DMS53 (cell line): Measurements from ENCODE around the gene ZACN.

ENCODE experiments used
- DNase-seq: peaks from one replicate; lab custom pipeline; 2025; lab: John Stamatoyannopoulos, UW

Gene ZACN

DNA sequence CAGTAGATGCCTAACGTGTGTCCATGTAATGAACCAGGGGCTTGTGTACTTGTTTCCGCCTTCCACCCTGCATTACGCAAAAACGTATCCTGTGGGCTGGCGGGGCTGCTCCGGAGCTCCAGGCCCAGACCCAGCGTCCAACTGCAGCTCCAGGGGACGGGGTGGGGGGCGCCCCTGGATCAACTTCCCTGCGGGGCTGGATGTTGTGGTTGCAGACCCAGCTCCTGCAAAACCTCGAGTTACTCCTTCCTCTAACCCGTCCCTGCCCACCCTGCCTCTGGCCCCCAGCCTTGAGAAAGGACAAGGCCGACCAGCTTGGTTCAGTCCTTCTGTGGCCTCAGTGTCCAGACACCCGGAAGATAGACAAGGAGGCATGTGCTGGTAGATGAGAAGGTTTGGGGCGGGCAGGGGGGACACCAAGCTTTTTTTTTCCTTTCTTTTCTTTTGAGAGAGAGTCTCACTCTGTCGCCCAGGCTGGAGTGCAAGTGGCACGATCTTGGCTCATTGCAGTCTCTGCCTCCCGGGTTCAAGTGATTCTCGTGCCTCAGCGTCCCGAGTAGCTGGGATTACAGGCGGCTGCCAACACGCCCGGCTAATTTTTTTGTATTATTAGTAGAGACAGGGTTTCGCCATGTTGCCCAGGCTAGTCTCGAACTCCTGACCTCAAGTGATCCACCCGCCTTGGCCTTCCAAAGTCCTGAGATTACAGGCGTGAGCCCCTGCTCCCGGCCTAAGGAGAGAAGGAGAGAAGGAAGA, 25.3 kb downstream of the ZACN start:
- DNase-seq = peak; percentile 45

- DNase-seq = no peak
Measured at GRCh38 chr17:76104896-76105231, 25.9 kb downstream of the ZACN start.

GRCh38 chr17:76106703-76107102, 27.7 kb downstream of the ZACN start:
- no peak for DNase-seq

GRCh38 chr17:76107509-76107908, 28.5 kb downstream of the ZACN start:
- DNase-seq = peak; percentile 58

- DNase-seq = no peak
Measured at GRCh38 chr17:76111956-76112355, 33.0 kb downstream of the ZACN start.

- no peak for DNase-seq
Measured at GRCh38 chr17:76115138-76115754, 36.3 kb downstream of the ZACN start.

DNA sequence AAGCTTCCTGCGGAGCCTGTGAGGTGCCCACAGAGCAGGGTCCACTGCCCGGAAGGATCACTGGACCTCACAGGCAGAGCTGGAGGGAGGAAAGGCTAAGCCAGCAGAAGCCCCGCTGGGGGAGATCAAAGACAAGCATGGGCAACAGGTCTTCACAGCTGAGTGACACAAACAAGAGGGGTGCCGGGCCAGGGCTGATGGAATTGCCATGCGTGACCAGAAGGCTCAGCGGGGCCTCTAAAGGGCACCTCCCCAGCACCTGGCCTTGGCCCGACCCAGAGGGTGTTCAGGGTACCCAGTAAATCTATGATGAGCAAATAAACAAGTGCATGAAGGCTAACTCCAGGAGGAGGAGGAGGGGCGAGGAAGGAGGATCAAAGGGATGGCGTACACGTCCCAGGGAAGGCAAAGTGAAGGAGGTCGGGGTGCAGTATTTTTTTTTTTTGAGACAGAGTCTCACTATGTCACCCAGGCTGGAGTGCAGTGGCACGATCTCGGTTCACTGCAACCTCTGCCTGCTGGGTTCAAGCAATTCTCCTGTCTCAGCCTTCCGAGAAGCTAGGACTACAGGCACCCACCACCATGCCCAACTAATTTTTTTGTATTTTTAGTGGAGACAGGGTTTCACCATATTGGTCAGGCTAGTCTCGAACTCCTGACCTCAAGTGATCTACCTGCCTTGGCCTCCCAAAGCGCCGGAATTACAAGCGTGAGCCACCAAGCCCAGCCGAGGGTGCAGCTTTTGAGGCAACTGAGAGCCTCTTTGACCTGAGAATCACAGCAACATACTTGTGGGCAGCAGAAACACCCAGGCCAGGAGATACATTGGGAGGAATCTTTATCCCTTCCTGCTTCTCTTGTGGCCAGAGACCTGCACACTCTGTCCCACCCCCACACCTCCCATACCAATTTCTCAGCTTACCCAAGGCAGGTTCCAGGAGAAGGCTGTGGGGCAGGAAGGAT, 40.7 kb downstream of the ZACN start:
- DNase-seq = no peak

- DNase-seq = no peak
Measured at GRCh38 chr17:76120658-76121008, 41.7 kb downstream of the ZACN start.

DNA sequence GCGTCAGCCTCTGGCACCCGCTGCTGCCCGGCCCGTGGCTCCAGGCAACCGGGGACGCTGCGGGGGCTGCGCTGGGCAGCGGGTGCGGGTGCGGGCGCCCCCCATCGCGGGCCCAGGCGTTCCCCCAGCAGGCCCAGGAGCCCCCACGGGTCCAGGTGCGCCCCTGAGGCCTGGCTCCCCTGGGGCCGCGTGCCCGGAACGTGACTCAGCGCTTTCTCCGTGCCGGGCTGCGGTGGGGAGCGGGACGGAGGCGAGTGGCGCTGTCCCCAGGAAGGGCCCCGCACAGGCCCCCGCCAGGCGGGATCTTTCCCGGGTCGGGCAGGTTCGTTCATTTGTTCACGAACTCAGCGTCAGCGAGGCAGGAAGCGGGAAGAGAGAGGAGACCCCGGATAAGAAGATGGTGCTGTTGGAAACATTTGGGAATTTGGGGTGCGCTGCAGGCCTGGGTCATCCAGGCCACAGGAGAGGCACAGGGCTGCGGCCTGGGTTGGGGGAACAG, 43.0 kb downstream of the ZACN start:
- DNase-seq = no peak

DNA sequence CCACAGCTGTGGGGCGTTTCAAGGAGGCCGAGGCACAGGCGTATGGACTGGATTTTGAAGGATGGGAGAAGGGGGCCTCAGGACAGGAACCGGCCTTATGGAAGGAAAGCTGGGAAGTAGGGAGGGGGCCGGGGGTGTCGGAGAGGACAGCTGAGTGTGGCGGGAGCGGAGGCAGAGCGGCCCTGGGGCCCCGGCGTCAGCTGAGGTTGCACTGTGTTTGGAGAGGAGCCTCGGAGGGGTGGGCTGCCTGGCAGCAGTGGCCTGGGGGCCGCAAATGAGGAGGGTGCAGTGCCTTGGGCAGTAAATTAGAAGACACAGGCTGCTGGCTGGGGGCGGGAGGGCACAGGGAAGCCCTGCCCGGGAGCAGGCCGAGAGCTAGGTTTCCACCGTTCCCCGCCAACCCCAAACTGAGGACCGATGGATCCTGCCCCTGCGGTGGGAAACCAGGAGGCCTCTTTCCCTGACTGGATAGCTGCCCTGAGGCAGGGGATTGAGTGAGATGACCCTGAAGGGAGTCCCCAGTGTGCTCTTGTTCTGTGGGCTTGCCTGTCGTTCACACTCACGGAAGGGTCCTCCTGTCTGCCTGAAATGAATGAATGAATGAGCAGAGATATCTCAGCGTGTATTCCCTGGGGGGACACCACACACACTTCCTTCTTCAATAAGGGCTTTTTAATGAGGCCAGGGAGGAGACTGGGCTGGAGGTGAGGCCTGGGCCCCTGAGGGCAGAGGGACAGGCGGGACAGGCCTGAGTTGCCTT, 43.6 kb downstream of the ZACN start:
- DNase-seq = peak; percentile 20

GRCh38 chr17:76123191-76123499, 44.2 kb downstream of the ZACN start:
- DNase-seq = no peak

GRCh38 chr17:76123749-76124581, 45.0 kb downstream of the ZACN start:
- DNase-seq = peak; percentile 71

- DNase-seq = no peak
Measured at GRCh38 chr17:76124582-76125390, 45.8 kb downstream of the ZACN start.

DNA sequence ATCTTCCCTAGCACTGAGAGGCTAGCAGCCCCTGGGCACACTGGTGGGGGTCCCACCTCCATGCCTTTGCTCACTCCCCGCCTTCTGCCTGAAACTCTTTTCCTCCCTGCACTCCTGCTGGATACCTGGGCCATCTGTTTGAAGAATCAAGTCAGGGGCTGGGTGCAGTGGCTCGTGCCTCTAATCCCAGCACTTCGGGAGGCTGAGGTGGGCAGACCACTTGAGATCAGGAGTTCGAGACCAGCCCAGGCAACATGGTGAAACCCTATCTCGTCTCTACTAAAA, 46.4 kb downstream of the ZACN start:
- DNase-seq = no peak

DNA sequence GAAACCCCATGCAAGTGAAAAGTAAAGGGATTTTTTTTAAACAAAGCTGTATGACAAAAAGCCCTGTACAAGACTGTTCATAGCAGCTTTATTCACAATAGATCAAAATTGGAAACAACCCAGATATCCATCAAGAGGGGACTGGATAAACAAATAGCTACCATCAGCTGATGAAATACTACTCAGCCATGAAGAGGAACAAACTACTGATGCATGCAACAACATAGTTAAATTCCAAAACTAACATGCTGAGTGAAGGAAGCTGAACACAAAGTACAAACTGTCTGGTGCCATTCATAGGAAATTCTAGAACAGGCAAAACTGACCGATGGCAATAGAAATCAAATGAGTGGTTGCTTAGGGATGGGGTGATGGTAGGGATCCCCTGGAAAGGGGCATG, 46.9 kb downstream of the ZACN start:
- no peak for DNase-seq

GRCh38 chr17:76130473-76130872, 51.5 kb downstream of the ZACN start:
- DNase-seq = no peak

DNA sequence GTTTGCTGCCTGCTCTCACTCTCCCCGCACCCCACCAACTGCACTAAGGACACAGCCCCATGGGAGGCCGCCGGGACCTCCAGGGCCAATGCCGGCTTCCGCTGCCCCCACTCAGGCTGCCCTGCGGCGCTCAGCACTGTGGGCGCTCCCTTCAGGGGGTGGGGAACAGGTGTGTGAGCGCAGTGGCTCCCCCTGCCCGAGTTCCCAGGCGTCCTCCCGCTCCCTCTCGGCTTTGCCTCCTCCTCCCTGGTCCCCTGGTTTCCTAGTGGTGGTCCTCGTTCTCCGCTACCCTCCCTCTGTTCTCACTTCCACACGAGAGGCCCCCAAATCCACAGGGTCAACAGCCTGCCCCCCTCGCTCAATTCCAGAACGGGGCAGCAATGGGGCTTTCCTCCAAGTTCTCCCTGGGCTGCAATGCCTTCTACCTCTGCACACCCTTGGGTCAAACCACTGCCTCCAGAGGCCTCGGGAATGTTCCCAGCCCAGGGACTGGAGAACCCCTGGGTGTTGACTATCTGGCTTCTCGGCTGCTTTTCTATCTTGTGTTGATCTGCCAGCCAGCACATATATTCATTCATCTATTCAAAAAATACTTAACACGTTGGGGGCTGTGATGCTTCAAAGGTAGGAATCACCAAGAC, 52.2 kb downstream of the ZACN start:
- peak; percentile 38 for DNase-seq

- DNase-seq = peak; percentile 89
Measured at GRCh38 chr17:76131692-76132573, 53.0 kb downstream of the ZACN start.
